Hindlimb muscle (tissue), 1 donor: ENCODE results near the gene SPX. TPM values are rescaled to one million over a fixed set of nuclear protein-coding genes. Genes with fewer than 3 reads are reported as not detected.

Experiments
- DNase-seq: peaks from one replicate; pipeline ENCODE4 v3.0.0-alpha.2; 2013
- polyA plus RNA-seq: library from polyadenylated mRNA; unstranded; fragments of 120-200 nt; gene quantifications from one replicate; pipeline ENCODE4 v1.2.1, GENCODE V29; 2013; ENCODE audit not compliant: insufficient read length

Gene SPX
- 32.7 TPM for polyA plus RNA-seq

GRCh38 chr12:21526053-21526452 is at the start of gene SPX:
Gene SPX, plus strand, starts transcription at chr12:21526296. Its CDS starts 177 bp downstream, at chr12:21526473.
- DNase-seq = no peak

GRCh38 chr12:21476949-21477348 is 49.1 kb upstream of the SPX start:
- no peak for DNase-seq

GRCh38 chr12:21478756-21479455 is 47.2 kb upstream of the SPX start:
- DNase-seq = no peak

GRCh38 chr12:21483531-21483930 is 42.6 kb upstream of the SPX start:
- no peak for DNase-seq

- DNase-seq = no peak
Measured at GRCh38 chr12:21485998-21486397, 40.1 kb upstream of the SPX start.

- no peak for DNase-seq
Measured at GRCh38 chr12:21499765-21500164, 26.3 kb upstream of the SPX start.

- no peak for DNase-seq
Measured at GRCh38 chr12:21500786-21501257, 25.3 kb upstream of the SPX start.

- DNase-seq = peak; percentile 97
Measured at GRCh38 chr12:21501258-21502163, 24.6 kb upstream of the SPX start, which contains the start of the genes GOLT1B and RECQL. Gene GOLT1B, plus strand, starts transcription at chr12:21501789. Its CDS starts 135 bp downstream, at chr12:21501924. Gene RECQL, minus strand, starts transcription at chr12:21501635. Its CDS starts 2,065 bp downstream, at chr12:21499570.

GRCh38 chr12:21502164-21502496 is 24.0 kb upstream of the SPX start:
- DNase-seq = no peak

- no peak for DNase-seq
Measured at GRCh38 chr12:21502872-21503271, 23.2 kb upstream of the SPX start.

GRCh38 chr12:21505888-21506287 is 20.2 kb upstream of the SPX start:
- no peak for DNase-seq

GRCh38 chr12:21507849-21508248 is 18.2 kb upstream of the SPX start:
- no peak for DNase-seq

- no peak for DNase-seq
Measured at GRCh38 chr12:21509768-21510167, 16.3 kb upstream of the SPX start.

GRCh38 chr12:21516281-21516680 is 9.8 kb upstream of the SPX start:
- DNase-seq = no peak

GRCh38 chr12:21518451-21518850 is 7.6 kb upstream of the SPX start:
- DNase-seq = no peak

GRCh38 chr12:21521541-21521940 is 4.6 kb upstream of the SPX start:
- DNase-seq = no peak

- DNase-seq = no peak
Measured at GRCh38 chr12:21523148-21523547, 2.9 kb upstream of the SPX start.

GRCh38 chr12:21526721-21527345 is 737 bp downstream of the SPX start:
- DNase-seq = no peak

- DNase-seq = peak; percentile 32
Measured at GRCh38 chr12:21527451-21528180, 1.5 kb downstream of the SPX start.

- DNase-seq = no peak
Measured at GRCh38 chr12:21528953-21529352, 2.9 kb downstream of the SPX start.

GRCh38 chr12:21529456-21529855 is 3.4 kb downstream of the SPX start:
- no peak for DNase-seq

GRCh38 chr12:21538061-21538653 is 12.1 kb downstream of the SPX start:
- DNase-seq = no peak
